GM18517 (cell line): ENCODE results near the gene TDRD12.
"Not testable (repeated sequence)": the region's sequence is repeated elsewhere in the genome, so short reads cannot be mapped to it uniquely, and the experiment has no call there.

Source experiments
- ATAC-seq: cut with Tn5 transposase; IDR thresholded peaks from one replicate; pipeline ENCODE4 v1.9.1; 2021; ENCODE audit warnings: mild to moderate bottlenecking, moderate library complexity; ENCODE audit not compliant: unreplicated experiment

The TDRD12 gene

GRCh38 chr19:32829345-32829896, 109.9 kb downstream of the TDRD12 start:
- ATAC-seq, result no peak

DNA sequence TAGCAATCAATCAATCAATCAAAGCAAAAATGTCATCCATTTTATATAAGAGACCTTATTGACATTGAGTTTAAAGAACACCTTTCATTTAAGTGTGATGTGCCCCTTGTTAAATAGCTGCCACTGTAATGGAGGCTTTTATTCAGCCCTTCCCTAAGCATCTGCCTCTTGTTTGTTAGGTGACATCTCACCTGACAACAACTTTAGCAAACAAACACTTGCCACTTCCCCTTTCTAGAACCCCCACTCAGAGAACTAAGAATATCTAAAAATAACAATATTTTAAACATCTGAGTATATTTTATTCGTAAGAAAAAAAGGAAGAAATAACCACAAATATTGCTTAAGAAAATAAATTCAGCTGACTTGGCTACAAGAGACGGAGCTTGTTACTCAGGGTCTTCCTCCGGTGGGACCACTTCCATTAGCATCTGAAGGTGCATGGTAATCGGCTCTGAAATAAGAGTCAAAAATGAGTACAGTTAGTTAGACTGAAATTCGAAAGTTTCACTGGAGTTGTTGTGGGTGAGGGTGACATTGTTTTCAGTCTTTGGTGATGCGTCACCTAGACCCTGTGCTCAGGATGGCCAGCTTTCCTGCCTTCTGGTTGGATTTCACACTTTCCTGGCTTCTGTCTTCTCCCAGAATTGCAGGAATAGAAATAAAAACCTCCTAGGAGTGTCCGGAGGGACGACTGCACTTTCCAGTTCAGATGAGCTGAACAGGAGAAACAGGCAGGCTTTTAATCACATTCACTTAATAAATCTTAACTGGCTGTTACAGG, 110.9 kb downstream of the TDRD12 start:
- ATAC-seq, result no peak

- no peak for ATAC-seq
These were observed 112.0 kb downstream of the TDRD12 start for GRCh38 chr19:32831611-32832010.

DNA sequence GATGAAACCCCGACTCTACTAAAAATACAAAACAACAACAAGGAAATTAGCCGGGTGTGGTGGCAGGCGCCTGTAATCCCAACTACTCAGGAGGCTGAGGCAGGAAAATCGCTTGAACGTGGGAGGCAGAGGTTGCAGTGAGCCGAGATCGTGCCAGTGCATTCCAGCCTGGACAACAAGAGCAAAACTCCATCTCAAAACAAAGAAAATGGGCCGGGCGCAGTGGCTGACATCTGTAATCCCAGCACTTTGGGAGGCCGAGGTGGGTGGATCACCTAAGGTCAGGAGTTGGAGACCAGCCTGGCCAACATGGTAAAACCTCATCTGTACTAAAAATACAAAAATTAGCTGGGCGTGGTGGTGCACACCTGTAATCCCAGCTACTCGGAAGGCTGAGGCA, 112.5 kb downstream of the TDRD12 start:
- ATAC-seq, result not testable (repeated sequence)

GRCh38 chr19:32832825-32833224, 113.3 kb downstream of the TDRD12 start:
- not testable (repeated sequence) for ATAC-seq

DNA sequence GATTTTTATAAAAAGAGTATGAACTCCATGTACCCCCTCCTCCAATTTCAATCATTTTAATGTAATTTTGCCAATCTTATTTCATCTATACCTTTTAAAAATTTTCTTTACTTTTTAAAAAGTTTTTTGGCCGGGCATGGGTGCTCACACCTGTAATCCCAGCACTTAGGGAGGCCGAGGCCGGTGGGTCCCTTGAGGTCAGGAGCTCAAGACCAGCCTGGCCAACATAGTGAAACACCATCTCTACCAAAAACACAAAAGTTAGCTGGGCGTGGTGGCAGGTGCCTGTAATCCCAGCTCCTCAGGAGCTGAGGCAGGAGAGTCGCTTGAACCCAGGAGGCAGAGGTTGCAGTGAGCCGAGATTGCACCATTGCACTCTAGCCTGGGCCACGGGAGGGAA, 113.8 kb downstream of the TDRD12 start:
- not testable (repeated sequence) for ATAC-seq

GRCh38 chr19:32837531-32837930, 118.0 kb downstream of the TDRD12 start:
- ATAC-seq, result no peak

- no peak for ATAC-seq
These were observed 122.5 kb downstream of the TDRD12 start for GRCh38 chr19:32842061-32842460.

DNA sequence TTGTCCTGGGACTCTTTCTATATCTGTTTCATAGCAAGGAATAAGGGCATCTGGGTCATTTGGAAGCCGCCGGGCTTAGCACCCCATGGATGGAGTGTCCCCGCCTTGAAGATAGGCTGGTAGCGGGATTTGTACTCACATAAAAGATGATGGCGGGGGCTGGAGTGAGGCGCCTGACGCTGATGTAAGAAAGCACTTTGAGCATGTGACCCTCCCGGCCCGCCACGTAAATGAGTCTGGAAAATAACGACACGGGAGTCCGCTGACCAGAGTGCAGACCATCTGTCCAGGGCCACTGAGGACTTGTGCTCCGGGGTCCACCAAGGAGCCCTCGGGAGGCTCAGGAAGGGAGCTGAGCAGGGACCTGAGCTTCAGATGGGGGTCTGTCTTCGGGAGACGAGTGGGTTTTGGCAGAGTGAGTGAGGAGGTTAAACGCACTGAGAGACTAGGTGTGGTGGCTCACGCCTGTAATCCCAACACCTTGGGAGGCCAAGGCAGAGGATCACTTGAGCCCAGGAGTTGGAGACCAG, 124.2 kb downstream of the TDRD12 start:
- ATAC-seq, result no peak

DNA sequence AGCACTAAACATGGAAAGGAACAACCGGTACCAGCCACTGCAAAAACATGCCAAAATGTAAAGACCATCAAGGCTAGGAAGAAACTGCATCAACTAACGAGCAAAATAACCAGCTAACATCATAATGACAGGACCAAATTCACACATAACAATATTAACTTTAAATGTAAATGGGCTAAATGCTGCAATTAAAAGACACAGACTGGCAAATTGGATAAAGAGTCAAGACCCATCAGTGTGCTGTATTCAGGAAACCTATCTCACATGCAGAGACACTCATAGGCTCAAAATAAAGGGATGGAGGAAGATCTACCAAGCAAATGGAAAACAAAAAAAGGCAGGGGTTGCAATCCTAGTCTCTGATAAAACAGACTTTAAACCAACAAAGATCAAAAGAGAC, 128.5 kb downstream of the TDRD12 start:
- ATAC-seq, result not testable (repeated sequence)

DNA sequence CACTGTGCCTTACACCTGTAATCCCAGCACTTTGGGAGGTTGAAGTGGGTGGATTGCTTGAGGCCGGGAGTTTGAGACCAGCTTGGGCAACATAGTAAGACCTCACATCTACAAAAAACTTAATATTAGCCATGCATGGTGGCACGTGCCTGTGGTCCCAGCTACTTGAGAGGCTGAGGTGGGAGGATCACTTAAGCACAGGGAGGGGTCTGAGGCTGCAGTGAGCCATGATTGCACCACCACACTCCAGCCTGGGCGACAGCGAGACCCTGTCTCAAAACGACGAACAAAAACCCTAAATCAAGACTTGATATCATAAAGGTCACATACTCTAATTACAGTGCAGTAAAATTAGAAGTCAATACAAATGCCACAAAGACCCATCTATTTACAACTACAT, 132.6 kb downstream of the TDRD12 start:
- ATAC-seq, result no peak

DNA sequence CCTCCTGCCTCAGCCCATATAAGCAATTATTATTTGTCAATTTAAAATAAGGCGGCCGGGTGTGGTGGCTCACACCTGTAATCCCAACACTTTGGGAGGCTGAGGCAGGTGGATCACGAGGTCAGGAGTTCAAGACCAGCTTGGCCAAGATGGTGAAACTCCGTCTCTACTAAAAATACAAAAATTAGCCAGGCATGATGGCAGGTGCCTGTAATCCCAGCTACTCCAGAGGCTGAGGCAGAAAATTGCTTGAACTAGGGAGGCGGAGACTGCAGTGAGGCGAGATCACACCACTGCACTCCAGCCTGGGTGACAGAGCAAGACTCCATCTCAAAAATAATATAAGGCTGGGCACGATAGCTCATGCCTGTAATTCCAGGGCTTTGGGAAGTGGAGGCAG, 137.3 kb downstream of the TDRD12 start:
- not testable (repeated sequence) for ATAC-seq

DNA sequence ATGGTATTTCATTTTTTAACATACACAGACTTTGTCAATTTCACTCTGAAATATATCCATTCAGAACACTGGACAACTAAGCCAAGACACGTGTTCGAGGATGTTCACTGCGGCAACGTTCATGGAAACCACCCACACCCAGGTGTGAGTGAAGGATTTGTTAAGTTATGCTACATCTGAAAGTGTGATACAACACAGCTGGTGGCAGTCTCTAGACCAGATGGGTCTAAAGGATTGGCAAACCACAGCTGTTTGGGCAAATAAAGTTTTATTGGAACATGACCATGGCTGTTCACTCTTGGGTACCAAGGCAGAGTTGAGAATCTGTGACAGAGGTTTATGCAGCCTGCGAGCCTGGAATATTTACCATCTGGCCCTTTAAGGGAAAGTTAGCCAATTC, 138.0 kb downstream of the TDRD12 start:
- ATAC-seq, result no peak

DNA sequence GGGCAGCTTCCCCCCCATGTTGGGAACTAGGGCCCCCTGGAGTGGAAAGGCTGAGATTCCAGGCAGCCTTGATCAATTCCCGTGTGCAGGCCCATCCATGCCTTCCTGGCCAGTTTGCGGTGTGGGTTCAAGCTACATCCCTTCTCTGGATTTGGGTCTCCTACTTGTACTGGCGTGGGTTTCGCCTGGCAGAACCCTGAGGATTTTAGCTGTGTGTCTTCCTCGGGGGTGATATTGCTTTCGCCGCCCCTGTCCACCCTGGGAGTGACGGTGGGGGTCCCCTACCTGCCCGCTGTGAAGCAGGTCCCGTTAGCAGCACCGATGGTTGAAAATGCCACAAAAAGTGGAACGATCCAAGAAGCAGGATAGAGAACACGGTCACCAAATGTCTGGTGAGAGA, 138.6 kb downstream of the TDRD12 start:
- no peak for ATAC-seq

DNA sequence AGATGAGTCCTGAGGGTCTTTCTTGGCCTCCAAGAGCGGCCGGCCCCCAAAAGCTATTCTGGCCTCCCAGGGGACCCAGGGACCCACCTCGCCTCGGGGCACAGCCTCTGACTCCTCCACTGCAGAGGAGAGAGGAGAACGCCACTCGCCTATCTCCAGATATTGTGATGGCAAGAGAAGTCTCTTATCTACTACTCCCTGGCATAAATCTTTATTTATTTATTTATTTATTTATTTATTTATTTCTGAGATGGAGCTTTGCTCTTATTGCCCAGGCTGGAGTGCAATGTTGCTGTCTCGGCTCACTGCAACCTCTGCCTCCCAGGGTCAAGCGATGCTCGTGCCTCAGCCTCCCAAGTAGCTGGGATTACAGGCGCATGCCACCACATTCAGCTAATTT, 139.0 kb downstream of the TDRD12 start:
- no peak for ATAC-seq

GRCh38 chr19:32859591-32859990, 140.0 kb downstream of the TDRD12 start:
- ATAC-seq, result no peak

DNA sequence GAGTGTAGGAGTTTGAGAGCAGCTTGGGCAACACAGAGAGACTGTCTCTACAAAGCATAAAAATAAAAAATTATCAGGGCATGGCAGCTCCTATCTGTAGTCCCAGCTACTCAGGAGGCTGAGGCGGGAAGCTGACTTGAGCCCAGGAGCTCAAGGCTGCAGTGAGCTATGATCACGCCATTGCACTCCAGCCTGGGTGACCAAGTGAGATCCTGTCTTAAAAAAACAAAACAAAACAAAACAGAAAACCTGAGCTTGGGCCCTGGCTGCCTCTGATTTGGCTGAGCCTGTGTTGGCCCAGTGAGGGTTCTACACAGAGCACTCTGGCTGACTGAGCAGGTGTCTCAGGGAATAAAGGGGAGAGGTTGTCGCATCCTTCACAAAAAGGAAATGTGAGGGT, 142.0 kb downstream of the TDRD12 start:
- no peak for ATAC-seq

DNA sequence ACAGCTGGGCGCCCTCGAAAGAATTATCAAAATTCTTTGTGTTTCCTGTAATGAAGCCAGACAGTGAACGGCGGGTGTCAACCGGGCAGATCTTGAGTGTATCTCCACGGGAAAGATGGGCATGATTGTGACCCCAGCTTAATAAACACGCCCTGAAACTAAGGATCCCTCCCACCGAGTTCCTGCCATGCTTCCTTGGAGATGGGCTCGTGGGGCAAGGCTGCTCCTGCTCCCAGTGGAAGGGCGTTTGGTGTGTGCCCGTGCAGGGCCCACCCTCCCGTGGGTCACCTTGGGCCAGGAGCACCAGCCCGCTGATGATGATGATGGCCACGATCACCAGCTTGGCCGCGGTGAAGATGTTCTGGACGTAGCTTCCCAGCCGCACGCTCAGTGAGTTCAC, 142.6 kb downstream of the TDRD12 start:
- no peak for ATAC-seq

GRCh38 chr19:32862741-32863140, 143.2 kb downstream of the TDRD12 start:
- no peak for ATAC-seq

- no peak for ATAC-seq
These were observed 143.7 kb downstream of the TDRD12 start for GRCh38 chr19:32863301-32863700.

- no peak for ATAC-seq
These were observed 144.3 kb downstream of the TDRD12 start for GRCh38 chr19:32863841-32864240.

- ATAC-seq, result no peak
These were observed 144.9 kb downstream of the TDRD12 start for GRCh38 chr19:32864318-32865007.
